Measurements from ENCODE around the gene PTPRJ. TPM values are rescaled to one million over a fixed set of nuclear protein-coding genes. Genes with fewer than 3 reads are reported as not detected.

PTPRJ gene
- total RNA-seq, 1 experiment from 2014 or later, result 10.5 TPM

DNA sequence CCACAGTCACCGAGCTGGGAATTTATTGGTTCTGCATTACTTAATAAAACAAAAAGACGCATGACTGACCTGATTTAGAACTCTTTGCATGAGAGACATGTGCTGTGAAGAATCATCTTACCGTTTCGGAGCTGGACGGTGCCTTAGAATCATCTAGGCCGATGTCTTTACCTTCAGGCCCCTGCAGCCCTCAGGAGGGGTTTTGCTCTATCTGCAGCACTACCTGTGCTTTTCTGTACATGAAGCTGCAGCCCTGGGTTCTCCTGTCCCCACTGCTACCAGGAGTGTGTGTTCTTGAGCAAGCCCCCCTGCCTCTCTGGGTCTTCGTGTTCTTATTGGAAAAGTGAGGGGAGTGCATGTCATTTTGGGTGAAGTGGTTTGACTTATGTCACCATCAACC, 142.3 kb downstream of the PTPRJ start:
- ChIA-PET POLR2A (ENCODE audit: unreplicated experiment) (no interaction called here), CTCF (no interaction called here)

DNA sequence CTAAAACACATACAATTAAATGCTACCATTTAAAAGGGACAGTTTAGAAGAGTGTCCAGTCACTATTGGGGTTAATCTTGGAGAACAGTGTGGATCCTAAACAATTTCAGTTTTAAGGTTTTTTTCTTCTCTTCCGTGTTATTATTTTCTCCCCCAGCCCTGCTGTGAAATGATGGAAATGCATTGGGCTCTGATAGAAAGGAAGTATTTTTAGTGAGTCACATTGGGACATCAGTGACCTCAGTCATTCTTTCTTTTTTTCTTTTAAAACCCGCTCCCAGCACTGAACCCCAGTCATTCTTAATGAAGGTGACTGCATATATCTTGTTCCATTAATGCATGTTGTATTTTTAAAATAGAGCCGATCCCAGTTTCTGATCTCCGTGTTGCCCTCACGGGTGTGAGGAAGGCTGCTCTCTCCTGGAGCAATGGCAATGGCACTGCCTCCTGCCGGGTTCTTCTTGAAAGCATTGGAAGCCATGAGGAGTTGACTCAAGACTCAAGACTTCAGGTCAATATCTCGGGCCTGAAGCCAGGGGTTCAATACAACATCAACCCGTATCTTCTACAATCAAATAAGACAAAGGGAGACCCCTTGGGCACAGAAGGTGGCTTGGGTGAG, 143.0 kb downstream of the PTPRJ start:
- Histone ChIP-seq H3K27ac (ENCODE audit: low read length) (no peak overlapping the region), H3K27me3 (ENCODE audit: low read length) (no peaks in the 10 kb centered on the region), H3K4me1 (ENCODE audit: insufficient read depth, low read length) (no peaks in the 10 kb centered on the region), H3K9ac (ENCODE audit: low read length) (no peak overlapping the region), H3K4me3 (ENCODE audit: low read length) (no peak overlapping the region), H3K4me2 (ENCODE audit: low read length) (no peak overlapping the region), H2AFZ (ENCODE audit: low read length) (no peak overlapping the region), H3K9me2 (replicated peaks; ENCODE audit: low read length) (no peaks in the 10 kb centered on the region), H4K20me1 (ENCODE audit: low read length) (no peaks in the 10 kb centered on the region), H3F3A (ENCODE audit: low read length, unreplicated experiment) (no peaks in the 10 kb centered on the region), H3K79me2 (ENCODE audit: low read length) (no peaks in the 10 kb centered on the region), H3K9me3 (ENCODE audit: low read length) (no peaks in the 10 kb centered on the region), H3K36me3 (ENCODE audit: low read depth, low read length) (peaks cover 5% of the 10 kb centered on the region; the same call in 1 of the 2 replicates)
- no peak for TF ChIP-seq EZH2 (IDR thresholded peaks at IDR 0.05; ENCODE audit: low read length, unreplicated experiment)
- no peak for TF ChIP-seq EZH2phosphoT487 (IDR thresholded peaks at IDR 0.05; ENCODE audit: borderline replicate concordance, low read length)
- TF ChIP-seq, protein P1, sequence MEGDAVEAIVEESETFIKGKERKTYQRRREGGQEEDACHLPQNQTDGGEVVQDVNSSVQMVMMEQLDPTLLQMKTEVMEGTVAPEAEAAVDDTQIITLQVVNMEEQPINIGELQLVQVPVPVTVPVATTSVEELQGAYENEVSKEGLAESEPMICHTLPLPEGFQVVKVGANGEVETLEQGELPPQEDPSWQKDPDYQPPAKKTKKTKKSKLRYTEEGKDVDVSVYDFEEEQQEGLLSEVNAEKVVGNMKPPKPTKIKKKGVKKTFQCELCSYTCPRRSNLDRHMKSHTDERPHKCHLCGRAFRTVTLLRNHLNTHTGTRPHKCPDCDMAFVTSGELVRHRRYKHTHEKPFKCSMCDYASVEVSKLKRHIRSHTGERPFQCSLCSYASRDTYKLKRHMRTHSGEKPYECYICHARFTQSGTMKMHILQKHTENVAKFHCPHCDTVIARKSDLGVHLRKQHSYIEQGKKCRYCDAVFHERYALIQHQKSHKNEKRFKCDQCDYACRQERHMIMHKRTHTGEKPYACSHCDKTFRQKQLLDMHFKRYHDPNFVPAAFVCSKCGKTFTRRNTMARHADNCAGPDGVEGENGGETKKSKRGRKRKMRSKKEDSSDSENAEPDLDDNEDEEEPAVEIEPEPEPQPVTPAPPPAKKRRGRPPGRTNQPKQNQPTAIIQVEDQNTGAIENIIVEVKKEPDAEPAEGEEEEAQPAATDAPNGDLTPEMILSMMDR (conservative IDR thresholded peaks at IDR 0.05; ENCODE audit: low read depth, low read length), result no peak
- ChIA-PET CTCF (no interaction called here), POLR2A (ENCODE audit: unreplicated experiment) (no interaction called here)
- no TSS peak for BruUV-seq (replicated peaks)
- intact Hi-C loops (cut with micrococcal nuclease), result no loop called here
- no peak for DNase-seq
- ATAC-seq, result no peak

More for the DNA sequence above, 142.3 kb downstream of the PTPRJ start:
- no peak for ATAC-seq
- Histone ChIP-seq H3K79me2 (ENCODE audit: low read length) (no peaks in the 10 kb centered on the region), H3K9ac (ENCODE audit: low read length) (no peak overlapping the region), H3K9me3 (ENCODE audit: low read length) (no peaks in the 10 kb centered on the region), H3F3A (ENCODE audit: low read length, unreplicated experiment) (no peaks in the 10 kb centered on the region), H4K20me1 (ENCODE audit: low read length) (no peaks in the 10 kb centered on the region), H2AFZ (ENCODE audit: low read length) (no peak overlapping the region), H3K4me2 (ENCODE audit: low read length) (no peak overlapping the region), H3K36me3 (ENCODE audit: low read depth, low read length) (peaks cover 5% of the 10 kb centered on the region; the same call in 1 of the 2 replicates), H3K4me3 (ENCODE audit: low read length) (no peak overlapping the region), H3K4me1 (ENCODE audit: insufficient read depth, low read length) (no peaks in the 10 kb centered on the region), H3K27ac (ENCODE audit: low read length) (no peak overlapping the region), H3K9me2 (replicated peaks; ENCODE audit: low read length) (no peaks in the 10 kb centered on the region), H3K27me3 (ENCODE audit: low read length) (no peaks in the 10 kb centered on the region)
- intact Hi-C loops (cut with micrococcal nuclease), result no loop called here
- no peak for DNase-seq
- no TSS peak for BruUV-seq (replicated peaks)
- TF ChIP-seq EZH2phosphoT487 (IDR thresholded peaks at IDR 0.05; ENCODE audit: borderline replicate concordance, low read length), result no peak
- TF ChIP-seq, protein P1 (conservative IDR thresholded peaks at IDR 0.05; ENCODE audit: low read depth, low read length), result no peak
- TF ChIP-seq EZH2 (IDR thresholded peaks at IDR 0.05; ENCODE audit: low read length, unreplicated experiment), result no peak

GRCh38 chr11:48123934-48124755, 143.8 kb downstream of the PTPRJ start:
- H2AFZ ChIP-seq (ENCODE audit: low read length), result no peak overlapping the region
- DNase-seq, result no peak
- H3K4me3 ChIP-seq (ENCODE audit: low read length), result no peak overlapping the region
- peaks cover 9% of the 10 kb centered on the region; the same call in 1 of the 2 replicates for H3K36me3 ChIP-seq (ENCODE audit: low read depth, low read length)
- no peak overlapping the region for H3K9ac ChIP-seq (ENCODE audit: low read length)
- no peaks in the 10 kb centered on the region for H3K4me1 ChIP-seq (ENCODE audit: insufficient read depth, low read length)
- no peaks in the 10 kb centered on the region for H4K20me1 ChIP-seq (ENCODE audit: low read length)
- POLR2A ChIA-PET (ENCODE audit: unreplicated experiment), result no interaction called here
- no peaks in the 10 kb centered on the region for H3K27me3 ChIP-seq (ENCODE audit: low read length)
- no peaks in the 10 kb centered on the region for H3K79me2 ChIP-seq (ENCODE audit: low read length)
- no peaks in the 10 kb centered on the region for H3K9me2 ChIP-seq (replicated peaks; ENCODE audit: low read length)
- no peaks in the 10 kb centered on the region for H3K9me3 ChIP-seq (ENCODE audit: low read length)
- H3F3A ChIP-seq (ENCODE audit: low read length, unreplicated experiment), result no peaks in the 10 kb centered on the region
- TF ChIP-seq, protein P1 (conservative IDR thresholded peaks at IDR 0.05; ENCODE audit: low read depth, low read length), result no peak
- TF ChIP-seq EZH2phosphoT487 (IDR thresholded peaks at IDR 0.05; ENCODE audit: borderline replicate concordance, low read length), result no peak
- TF ChIP-seq EZH2 (IDR thresholded peaks at IDR 0.05; ENCODE audit: low read length, unreplicated experiment), result no peak
- no TSS peak for BruUV-seq (replicated peaks)
- CTCF ChIA-PET, result no interaction called here
- no peak for ATAC-seq
- no peak overlapping the region for H3K4me2 ChIP-seq (ENCODE audit: low read length)
- intact Hi-C loops (cut with micrococcal nuclease), result no loop called here
- no peak overlapping the region for H3K27ac ChIP-seq (ENCODE audit: low read length)
